GM19238 (cell line): ENCODE data around the gene CRTC3.
A peak's percentile ranks its signal among the peaks of the same experiment; 100 is the strongest.
"Not testable (repeated sequence)": the region's sequence is repeated elsewhere in the genome, so short reads cannot be mapped to it uniquely, and the experiment has no call there.

Source experiments
- DNase-seq: peaks from one replicate; pipeline ENCODE4 v3.0.0; 2011; ENCODE audit warnings: low spot score; ENCODE audit not compliant: insufficient read length

Gene CRTC3

DNA sequence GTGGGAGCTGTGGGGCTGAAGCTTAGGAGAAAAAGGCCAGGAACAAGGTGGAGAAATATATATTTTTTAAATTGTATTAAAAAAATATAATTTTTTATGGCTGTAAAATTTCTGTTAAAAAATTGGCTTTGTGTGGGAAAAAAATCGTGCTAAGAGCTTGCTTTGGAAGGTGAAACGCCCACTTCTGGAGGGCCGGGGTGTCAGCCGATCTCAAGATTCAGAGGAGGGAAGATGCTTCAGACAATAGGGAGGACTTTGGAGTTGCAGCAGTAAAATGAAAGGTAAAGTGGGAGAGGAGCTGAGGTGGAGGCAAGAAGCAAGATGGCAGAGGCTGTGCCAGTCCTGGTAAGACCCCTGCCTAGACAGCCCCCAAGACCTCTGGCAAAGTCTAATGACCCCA lies 141.5 kb downstream of the CRTC3 start:
- DNase-seq = no peak

- not testable (repeated sequence) for DNase-seq
Measured at GRCh38 chr15:90673357-90673756, 143.6 kb downstream of the CRTC3 start.

GRCh38 chr15:90674476-90674875 lies 144.8 kb downstream of the CRTC3 start:
- no peak for DNase-seq

DNA sequence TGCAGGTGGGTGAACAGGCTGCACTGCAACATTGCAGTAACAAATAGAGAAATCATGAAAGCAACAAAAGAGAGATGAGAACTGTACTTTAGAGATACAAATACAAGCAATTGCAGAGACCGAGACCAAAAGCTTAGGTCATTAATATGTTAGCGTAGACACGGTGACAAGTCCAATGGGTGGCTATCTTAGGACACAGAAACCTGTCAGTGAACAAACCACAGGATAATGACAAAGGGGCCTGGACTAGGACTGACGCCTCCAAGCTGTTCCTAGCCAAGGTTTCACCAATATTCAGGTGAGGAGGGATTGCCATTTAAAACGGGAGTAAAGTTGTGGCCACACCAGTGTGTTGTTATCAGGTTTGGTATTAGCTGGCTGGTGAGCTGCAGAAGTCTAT lies 145.7 kb downstream of the CRTC3 start:
- DNase-seq = no peak

DNA sequence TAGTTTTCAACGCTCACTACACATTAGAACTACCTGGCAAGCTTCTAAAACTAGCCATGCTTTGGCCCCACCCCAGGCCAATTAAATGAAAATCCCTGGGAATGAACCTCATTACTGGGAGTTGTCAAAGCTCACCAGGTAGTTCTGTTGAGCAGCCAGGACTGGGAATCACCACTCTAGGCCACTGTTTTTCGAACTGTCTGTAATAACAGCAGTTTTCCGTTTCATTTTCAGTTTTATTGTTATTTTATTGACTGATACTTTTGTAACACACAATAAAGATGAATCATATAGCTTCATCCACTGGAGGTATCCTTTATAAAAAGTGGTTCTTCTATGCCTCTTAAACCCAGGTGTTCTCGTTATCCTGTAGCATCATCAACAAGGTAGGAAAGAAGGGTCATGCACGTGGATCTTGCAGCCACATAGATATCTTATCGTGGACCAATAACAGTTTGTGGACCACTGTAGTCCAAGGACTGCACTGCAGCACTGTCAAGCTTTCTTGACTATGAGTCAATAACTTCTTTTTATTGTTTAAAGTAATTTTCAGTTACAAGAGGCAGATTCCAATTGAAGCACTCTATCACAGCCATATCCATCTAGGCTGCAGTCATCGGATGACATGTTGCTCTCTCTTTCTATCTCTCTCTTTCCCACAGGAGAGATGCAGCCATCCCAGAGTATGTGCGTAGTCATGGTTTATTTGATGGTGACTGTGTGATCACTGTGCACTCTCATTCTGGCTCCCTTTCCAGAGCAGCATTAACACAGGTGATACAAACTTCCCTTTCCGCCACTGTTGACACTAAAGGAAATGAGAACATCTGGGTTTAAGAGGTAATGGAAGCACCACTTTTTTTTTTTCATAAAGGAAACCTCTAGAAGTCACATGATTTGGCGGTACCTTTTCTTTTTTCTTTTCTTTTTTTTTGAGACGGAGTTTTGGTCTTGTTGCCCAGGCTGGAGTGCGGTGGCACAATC lies 148.4 kb downstream of the CRTC3 start:
- DNase-seq = no peak

DNA sequence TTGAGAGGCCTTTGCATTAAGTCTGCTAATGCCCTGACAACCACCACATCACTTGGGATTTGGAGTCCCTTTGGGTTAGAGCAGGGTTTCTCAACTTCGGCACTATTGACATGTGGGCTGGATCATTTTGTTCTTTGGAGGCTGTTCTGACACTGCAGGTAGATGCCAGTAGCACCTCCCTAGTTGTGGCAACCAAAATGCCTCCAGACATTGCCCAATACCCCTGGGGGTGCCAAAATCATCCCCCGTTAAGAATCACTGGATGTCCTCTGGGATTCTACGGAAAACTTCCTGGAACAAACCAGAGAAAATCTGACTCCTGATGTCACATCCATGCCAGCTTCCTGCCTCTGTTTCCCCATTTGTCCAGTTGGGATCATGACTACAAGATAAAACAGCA lies 150.2 kb downstream of the CRTC3 start:
- DNase-seq = no peak

- DNase-seq = no peak
Measured at GRCh38 chr15:90680371-90680935, 150.7 kb downstream of the CRTC3 start.

GRCh38 chr15:90681056-90681455 lies 151.3 kb downstream of the CRTC3 start:
- no peak for DNase-seq

GRCh38 chr15:90681480-90681879 lies 151.8 kb downstream of the CRTC3 start:
- no peak for DNase-seq

DNA sequence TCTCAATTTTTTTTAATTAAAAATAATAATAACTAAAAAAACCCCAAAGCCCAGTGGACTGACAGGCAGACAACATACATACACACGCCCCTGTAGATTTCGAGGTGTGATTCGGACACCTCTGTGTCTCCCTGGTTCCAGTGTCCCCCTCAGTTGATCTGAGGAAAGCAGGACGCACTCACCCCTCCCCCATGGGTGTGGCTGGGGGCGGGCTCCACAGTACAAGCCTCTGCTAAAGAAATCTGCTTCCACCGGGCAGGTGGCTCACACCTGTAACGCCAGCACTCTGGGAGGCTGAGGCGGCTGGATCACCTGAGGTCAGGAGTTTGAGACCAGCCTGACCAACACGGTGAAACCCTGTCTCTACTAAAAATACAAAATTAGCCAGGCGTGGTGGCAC lies 153.6 kb downstream of the CRTC3 start:
- no peak for DNase-seq

DNA sequence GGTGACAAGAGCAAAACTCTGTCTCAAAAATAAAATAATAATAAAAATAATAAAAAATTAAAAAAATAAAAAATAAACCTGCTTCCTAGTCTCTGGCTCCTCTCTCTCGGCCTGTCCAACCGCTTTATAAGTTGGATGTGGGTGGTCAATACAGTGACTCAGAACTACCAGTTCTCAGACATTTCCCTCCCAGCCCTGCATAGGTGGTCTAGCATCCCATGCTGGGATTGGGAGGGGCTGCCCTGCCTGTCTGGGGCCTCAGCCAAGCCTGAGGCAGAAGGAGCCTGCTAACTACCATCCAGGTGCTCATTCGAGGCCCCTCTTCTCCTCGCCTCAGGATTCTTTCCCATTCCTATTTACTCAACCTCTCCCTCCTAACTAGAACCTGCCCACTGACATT lies 154.2 kb downstream of the CRTC3 start:
- DNase-seq = no peak

- no peak for DNase-seq
Measured at GRCh38 chr15:90684281-90684680, 154.6 kb downstream of the CRTC3 start.

GRCh38 chr15:90685591-90686434 lies 156.1 kb downstream of the CRTC3 start:
- DNase-seq = no peak

- DNase-seq = peak; percentile 34
Measured at GRCh38 chr15:90686435-90687218, 156.9 kb downstream of the CRTC3 start.

GRCh38 chr15:90689326-90689961 lies 159.7 kb downstream of the CRTC3 start:
- not testable (repeated sequence) for DNase-seq

DNA sequence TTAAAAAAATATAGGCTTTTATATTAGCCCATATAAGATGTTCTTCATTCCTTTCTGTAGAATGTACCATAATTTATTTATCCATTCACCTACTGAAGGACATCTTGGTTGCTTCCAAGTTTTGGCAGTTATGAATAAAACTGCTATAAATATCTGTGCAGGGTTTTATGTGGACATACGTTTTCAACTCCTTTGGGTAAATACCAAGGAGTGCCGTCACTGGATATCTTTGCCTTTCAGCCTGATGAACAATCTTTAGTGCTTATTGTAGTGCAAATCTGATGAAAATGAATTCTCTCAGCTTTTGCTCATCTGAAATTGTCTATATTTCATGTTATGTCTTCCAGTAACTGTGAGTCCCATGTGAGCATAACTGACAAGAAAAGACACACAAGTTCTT lies 160.9 kb downstream of the CRTC3 start:
- DNase-seq = no peak

GRCh38 chr15:90691369-90691768 lies 161.6 kb downstream of the CRTC3 start:
- DNase-seq = no peak

DNA sequence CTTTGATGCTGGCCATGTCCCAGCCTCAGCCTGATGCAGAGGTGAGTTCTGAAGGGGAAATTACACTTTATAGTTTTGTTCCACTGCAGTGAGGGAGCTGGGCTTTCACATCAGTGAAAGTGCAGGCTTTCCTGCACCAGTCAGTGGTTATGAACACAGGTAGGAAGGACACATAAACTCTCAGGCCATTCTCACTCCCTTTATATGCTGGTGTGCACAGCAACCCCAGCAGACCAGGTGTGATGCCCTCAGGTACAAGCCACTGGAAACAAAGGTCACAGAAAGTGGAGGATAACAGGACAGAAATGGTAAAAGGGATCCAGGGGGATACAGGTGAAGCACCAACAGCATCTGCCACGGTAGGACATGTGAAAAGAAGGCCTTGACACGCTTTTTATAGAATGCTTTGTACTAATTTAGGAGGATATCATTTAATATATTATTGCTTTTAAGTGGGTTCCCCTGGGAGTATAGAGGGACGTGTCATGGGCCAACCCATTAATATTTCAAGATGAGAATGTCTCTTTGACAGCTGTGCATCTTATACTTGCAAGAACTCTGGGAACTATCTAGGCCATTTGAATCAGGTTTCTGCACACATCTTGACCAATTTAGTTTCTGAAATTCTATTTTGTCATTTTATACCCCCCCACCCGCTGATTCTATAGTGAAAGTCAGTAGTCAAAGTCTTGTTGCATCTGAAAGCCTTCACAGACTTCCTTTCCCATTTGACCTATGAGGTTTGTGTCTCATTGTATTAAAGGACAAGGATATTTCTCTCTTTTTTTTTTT lies 162.5 kb downstream of the CRTC3 start:
- no peak for DNase-seq
